Hepatocyte (in vitro differentiated cells): ENCODE measurements around the gene INTS15. TPM values are rescaled to one million over a fixed set of nuclear protein-coding genes. Genes with fewer than 3 reads are reported as not detected.
A peak's percentile ranks its signal among the peaks of the same experiment; 100 is the strongest.

Experiments used
- DNase-seq: peaks from one replicate; pipeline ENCODE4 v3.0.0-alpha.2; 2016; ENCODE audit warnings: low spot score
- H2AFZ ChIP-seq: fragments of 200-600 bp; sonication (generic); 2 replicates; pipeline ENCODE4 v1.6.0; 2016; ENCODE audit warnings: antibody characterized with exemption, mild to moderate bottlenecking
- H3K27ac ChIP-seq: fragments of 200-600 bp; sonication (generic); 2 replicates; pipeline ENCODE4 v1.5.1; 2016; ENCODE audit warnings: mild to moderate bottlenecking
- H3K27me3 ChIP-seq: fragments of 200-600 bp; sonication (generic); 2 replicates; pipeline ENCODE4 v1.6.1; 2016
- H3K36me3 ChIP-seq: fragments of 200-600 bp; sonication (generic); replicated peaks from 2 replicates; pipeline ENCODE4 v1.5.1; 2016; ENCODE audit warnings: low read depth; ENCODE audit not compliant: insufficient read depth
- H3K4me1 ChIP-seq: fragments of 200-600 bp; sonication (generic); 2 replicates; pipeline ENCODE4 v1.5.1; 2016; ENCODE audit warnings: mild to moderate bottlenecking, moderate library complexity; ENCODE audit not compliant: insufficient read depth
- H3K4me2 ChIP-seq: fragments of 200-600 bp; sonication (generic); 2 replicates; pipeline ENCODE4 v1.6.0; 2016
- H3K4me3 ChIP-seq: fragments of 200-600 bp; sonication (generic); 2 replicates; pipeline ENCODE4 v1.5.1; 2016; ENCODE audit warnings: mild to moderate bottlenecking
- H3K79me2 ChIP-seq: fragments of 200-600 bp; sonication (generic); 2 replicates; pipeline ENCODE4 v1.6.0; 2017; ENCODE audit warnings: mild to moderate bottlenecking
- H3K9me2 ChIP-seq: fragments of 200-600 bp; sonication (generic); replicated peaks from 2 replicates; pipeline ENCODE4 v1.6.0; 2017; ENCODE audit warnings: mild to moderate bottlenecking; ENCODE audit not compliant: insufficient read depth
- H3K9me3 ChIP-seq: fragments of 200-600 bp; sonication (generic); 2 replicates; pipeline ENCODE4 v1.5.1; 2016; ENCODE audit warnings: low read depth, mild to moderate bottlenecking
- H4K20me1 ChIP-seq: fragments of 200-600 bp; sonication (generic); 2 replicates; pipeline ENCODE4 v1.6.0; 2016; ENCODE audit warnings: mild to moderate bottlenecking; ENCODE audit not compliant: insufficient read depth, poor library complexity, severe bottlenecking
- CTCF ChIP-seq: fragments of 200-600 bp; sonication (generic); IDR thresholded peaks from 2 replicates; pipeline ENCODE4 v1.5.1; 2016; ENCODE audit warnings: antibody characterized with exemption, mild to moderate bottlenecking; ENCODE audit not compliant: poor library complexity
- EZH2 ChIP-seq: fragments of 200-600 bp; sonication (generic); IDR thresholded peaks from 2 replicates; pipeline ENCODE4 v1.6.1; 2016; ENCODE audit warnings: antibody characterized with exemption, mild to moderate bottlenecking, borderline replicate concordance
- EZH2phosphoT487 ChIP-seq: fragments of 200-600 bp; sonication (generic); IDR thresholded peaks from one replicate; pipeline ENCODE4 v1.6.1; 2018; ENCODE audit warnings: antibody characterized with exemption, mild to moderate bottlenecking, low read depth, moderate library complexity; ENCODE audit not compliant: unreplicated experiment, severe bottlenecking
- WGBS: methylation state at CpG from one replicate; pipeline ENCODE4 v1.1.6; 2016; ENCODE audit warnings: low lambda C conversion rate; ENCODE audit errors: missing lambda C conversion rate; 5-methylcytosine and 5-hydroxymethylcytosine counted together
- polyA plus RNA-seq: library from polyadenylated mRNA; unstranded; fragments of >200 nt; fragmentation: Nextera tagmentation; extraction: Ambion mirVana; gene quantifications from 2 replicates; pipeline ENCODE4 v1.2.1, GENCODE V29; 2016
- total RNA-seq: library from RNA; depleted of rRNA; stranded (reverse); fragments of >200 nt; gene quantifications from 2 replicates; pipeline ENCODE4 v1.2.3, GENCODE V29; 2014

The INTS15 gene
- total and polyA plus RNA-seq, 2 experiments from 2014 or later, result 21.4 to 26.1 TPM

- DNase-seq, result peak; percentile 81
- Histone ChIP-seq H3K9me3 (no peaks in the 10 kb centered on the region), H3K4me1 (peaks cover 7% of the 10 kb centered on the region), H3K27me3 (no peaks in the 10 kb centered on the region), H3K36me3 (no peaks in the 10 kb centered on the region), H3K4me3 (peak within 1 kb of the TSS; percentile 96), H3K4me2 (peak within 1 kb of the TSS; percentile 98), H3K27ac (peak within 1 kb of the TSS; percentile 78), H4K20me1 (peaks cover 6% of the 10 kb centered on the region), H2AFZ (peak within 1 kb of the TSS; percentile 98), H3K9me2 (no peaks in the 10 kb centered on the region), H3K79me2 (peaks cover 40% of the 10 kb centered on the region)
- 25% methylated on average over 4 of the region's 104 CpGs for WGBS
- no peak for TF ChIP-seq EZH2
- TF ChIP-seq CTCF, result no peak
- TF ChIP-seq EZH2phosphoT487, result no peak
These were observed 47.1 kb downstream of the INTS15 start, which contains the start of gene ZNF316 for GRCh38 chr7:6636741-6637543. Gene ZNF316, plus strand, starts transcription at chr7:6637318. Its CDS starts 5,092 bp downstream, at chr7:6642410.

GRCh38 chr7:6637544-6638229 lies 47.9 kb downstream of the INTS15 start:
- H3K4me1 ChIP-seq, result peaks cover 7% of the 10 kb centered on the region
- no peaks in the 10 kb centered on the region for H3K27me3 ChIP-seq
- H3K4me2 ChIP-seq, result peak overlapping the region; percentile 98
- H3K4me3 ChIP-seq, result peak overlapping the region; percentile 75
- peaks cover 40% of the 10 kb centered on the region for H3K79me2 ChIP-seq
- no peaks in the 10 kb centered on the region for H3K36me3 ChIP-seq
- H3K9me2 ChIP-seq, result no peaks in the 10 kb centered on the region
- peak; percentile 38 for TF ChIP-seq CTCF
- no peak for TF ChIP-seq EZH2phosphoT487
- DNase-seq, result peak; percentile 66
- peak overlapping the region; percentile 46 for H2AFZ ChIP-seq
- H3K27ac ChIP-seq, result no peak overlapping the region
- 7% methylated on average over 24 of the region's 60 CpGs for WGBS
- H3K9me3 ChIP-seq, result no peaks in the 10 kb centered on the region
- peaks cover 6% of the 10 kb centered on the region for H4K20me1 ChIP-seq

DNA sequence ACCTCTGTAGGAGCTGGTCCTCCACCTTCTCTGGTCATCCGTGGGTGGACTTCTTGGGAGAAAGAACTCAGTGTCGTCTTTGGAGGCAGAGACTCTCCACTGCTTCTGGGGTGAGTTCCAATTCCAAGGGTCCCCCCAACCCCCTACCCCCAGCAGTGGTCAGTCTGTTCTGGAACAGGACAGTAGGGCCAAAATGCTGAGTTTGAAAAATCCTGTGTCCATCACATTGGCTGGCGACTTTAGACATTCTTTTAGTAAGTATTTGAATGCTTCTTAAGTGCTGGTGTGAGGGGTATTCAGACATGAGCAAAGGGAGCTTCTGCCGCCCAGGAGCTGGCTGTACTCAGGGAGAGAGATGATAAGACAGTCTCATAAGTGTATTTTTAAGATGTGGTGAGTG lies 49.2 kb downstream of the INTS15 start:
- Histone ChIP-seq H3K27me3 (no peaks in the 10 kb centered on the region), H3K9me3 (no peaks in the 10 kb centered on the region), H3K4me3 (no peak overlapping the region), H3K4me1 (peaks cover 7% of the 10 kb centered on the region), H4K20me1 (peaks cover 6% of the 10 kb centered on the region), H3K9me2 (no peaks in the 10 kb centered on the region), H3K36me3 (no peaks in the 10 kb centered on the region), H2AFZ (no peak overlapping the region), H3K79me2 (peaks cover 40% of the 10 kb centered on the region), H3K4me2 (peak overlapping the region; percentile 98), H3K27ac (no peak overlapping the region)
- DNase-seq, result no peak
- TF ChIP-seq EZH2, result no peak
- 92% methylated on average over 4 of the region's 4 CpGs for WGBS

GRCh38 chr7:6639627-6640026 lies 49.8 kb downstream of the INTS15 start:
- no peaks in the 10 kb centered on the region for H3K36me3 ChIP-seq
- H3K4me3 ChIP-seq, result no peak overlapping the region
- no peaks in the 10 kb centered on the region for H3K27me3 ChIP-seq
- no peak overlapping the region for H3K27ac ChIP-seq
- WGBS, result 94% methylated on average over 11 of the region's 11 CpGs
- H3K4me1 ChIP-seq, result peaks cover 7% of the 10 kb centered on the region
- peaks cover 40% of the 10 kb centered on the region for H3K79me2 ChIP-seq
- H2AFZ ChIP-seq, result no peak overlapping the region
- H3K4me2 ChIP-seq, result no peak overlapping the region
- no peaks in the 10 kb centered on the region for H3K9me3 ChIP-seq
- no peak for TF ChIP-seq EZH2
- TF ChIP-seq EZH2phosphoT487, result no peak
- TF ChIP-seq CTCF, result no peak
- H4K20me1 ChIP-seq, result peaks cover 6% of the 10 kb centered on the region
- no peak for DNase-seq
- H3K9me2 ChIP-seq, result no peaks in the 10 kb centered on the region
